Vagina (tissue), 2 donors: ENCODE data around the gene ADGRV1. TPM values are rescaled to one million over a fixed set of nuclear protein-coding genes. Genes with fewer than 3 reads are reported as not detected.

Source experiments
- DNase-seq, 2 donors: peaks; one replicate each; pipeline ENCODE4 v3.0.0-alpha.2; 2017; ENCODE audit errors: extremely low spot score in 2 of 2
- H3K27ac ChIP-seq: fragments of 200-600 bp; sonication (generic); one replicate; pipeline ENCODE4 v1.5.1; 2019
- H3K27me3 ChIP-seq: fragments of 200-600 bp; sonication (generic); one replicate; pipeline ENCODE4 v1.5.1; 2019
- H3K36me3 ChIP-seq, 2 donors: fragments of 200-600 bp; sonication (generic); one replicate each; pipeline ENCODE4 v1.5.1; 2017 to 2019
- H3K4me1 ChIP-seq: fragments of 200-600 bp; sonication (generic); one replicate; pipeline ENCODE4 v1.5.1; 2019
- H3K4me3 ChIP-seq, 2 donors: fragments of 200-600 bp; sonication (generic); 1 replicate in 1 of 2; 2 replicates in 1 of 2; pipeline ENCODE4 v1.5.1; 2016 to 2019
- H3K9me3 ChIP-seq: fragments of 200-600 bp; sonication (generic); one replicate; pipeline ENCODE4 v1.5.1; 2019
- POLR2A ChIP-seq, 2 donors: fragments of 450-650 bp; IDR thresholded peaks; one replicate each; pipeline ENCODE4 v1.6.1; 2017; ENCODE audit warnings: antibody characterized with exemption in 2 of 2, mild to moderate bottlenecking in 2 of 2, moderate library complexity in 2 of 2
- POLR2AphosphoS5 ChIP-seq, 2 donors: sonication (generic); formaldehyde crosslinking; IDR thresholded peaks; one replicate each; pipeline ENCODE4 v1.9.0; 2017; ENCODE audit warnings: antibody characterized with exemption in 2 of 2, mild to moderate bottlenecking in 2 of 2, low read depth in 1 of 2; ENCODE audit not compliant: insufficient read depth in 1 of 2
- intact Hi-C: fragments of 100-400 bp; cut with DNase I; formaldehyde crosslinking; loops from one replicate; pipeline ENCODE4 v1.15.1; 2023
- total RNA-seq: library from RNA; depleted of rRNA; stranded (reverse); fragments of >200 nt; gene quantifications from one replicate; pipeline ENCODE4 v1.2.3, GENCODE V29; 2016
- TF ChIP-seq, protein P1 (sequence below), 3 experiments: fragments of 450-650 bp in 2 of 3; fragments of 200-600 bp in 1 of 3; sonication (generic) in 1 of 3; IDR thresholded peaks; one replicate each; pipeline ENCODE4 v1.5.1; 2017 to 2019; ENCODE audit warnings: antibody characterized with exemption in 3 of 3, mild to moderate bottlenecking in 2 of 3, moderate library complexity in 2 of 3

The ADGRV1 gene
- total RNA-seq, 1 donor from 2014 or later: 10.6 TPM

DNA sequence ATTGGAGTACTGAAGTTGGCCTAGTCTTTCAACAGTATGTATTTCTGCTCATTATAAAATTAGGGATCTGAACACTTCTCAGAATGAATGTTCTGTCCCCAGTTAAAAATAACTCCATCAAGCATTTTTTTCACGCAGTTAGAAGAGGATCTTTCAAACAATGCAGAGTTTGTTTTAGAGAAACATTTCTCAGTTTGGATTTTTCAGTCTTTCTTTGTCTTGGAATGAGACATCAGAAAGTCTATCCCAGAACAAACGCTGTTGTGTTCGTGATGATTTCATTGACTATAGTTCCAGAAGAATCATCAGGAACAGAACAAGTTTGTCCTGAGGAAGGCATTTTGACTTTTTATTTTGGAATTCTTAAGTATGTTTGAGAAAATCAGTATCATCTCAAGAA is 605.8 kb downstream of the ADGRV1 start:
- H3K4me1 ChIP-seq: peaks cover 20% of the 10 kb centered on the region
- intact Hi-C loops: no loop called here

DNA sequence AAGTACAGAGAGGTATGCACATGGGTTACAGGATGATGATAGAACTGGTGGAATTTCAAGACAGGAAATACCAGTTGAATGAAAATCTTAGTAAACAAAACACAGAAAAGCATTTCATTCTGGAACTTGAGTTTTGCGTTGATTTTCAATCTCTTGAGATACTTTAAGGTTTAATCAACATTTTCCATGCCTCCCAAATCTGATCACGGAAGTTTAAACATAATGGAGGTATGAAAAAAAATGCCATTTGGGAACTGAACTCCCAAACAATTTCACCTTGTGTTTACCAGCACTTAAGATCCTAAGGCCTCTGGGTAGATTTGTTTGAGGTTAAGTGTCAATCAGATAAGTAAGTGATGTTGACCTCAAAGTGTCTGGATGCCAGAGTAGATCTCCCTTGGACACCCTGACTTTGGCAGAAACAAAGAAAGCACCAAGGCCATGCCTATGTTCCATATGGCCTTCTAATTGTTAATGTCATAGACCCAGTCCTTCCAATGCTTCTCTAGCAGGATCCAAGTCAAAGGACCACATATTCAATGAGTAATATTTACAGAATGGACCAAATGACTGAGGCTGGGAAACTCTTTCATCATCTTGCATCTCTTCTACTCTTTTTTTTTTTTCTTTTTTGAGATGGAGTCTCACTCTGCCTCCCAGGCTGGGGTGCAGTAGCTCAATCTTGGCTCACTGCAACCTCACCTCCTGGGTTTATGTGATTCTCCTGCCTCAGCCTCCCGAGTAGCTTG is 607.6 kb downstream of the ADGRV1 start:
- H3K4me1 ChIP-seq: peaks cover 20% of the 10 kb centered on the region
- TF ChIP-seq POLR2AphosphoS5 (IDR thresholded peaks at IDR 0.05; ENCODE audit: insufficient read depth in 1 of 2, low read depth in 1 of 2): no peak
- TF ChIP-seq, protein P1, sequence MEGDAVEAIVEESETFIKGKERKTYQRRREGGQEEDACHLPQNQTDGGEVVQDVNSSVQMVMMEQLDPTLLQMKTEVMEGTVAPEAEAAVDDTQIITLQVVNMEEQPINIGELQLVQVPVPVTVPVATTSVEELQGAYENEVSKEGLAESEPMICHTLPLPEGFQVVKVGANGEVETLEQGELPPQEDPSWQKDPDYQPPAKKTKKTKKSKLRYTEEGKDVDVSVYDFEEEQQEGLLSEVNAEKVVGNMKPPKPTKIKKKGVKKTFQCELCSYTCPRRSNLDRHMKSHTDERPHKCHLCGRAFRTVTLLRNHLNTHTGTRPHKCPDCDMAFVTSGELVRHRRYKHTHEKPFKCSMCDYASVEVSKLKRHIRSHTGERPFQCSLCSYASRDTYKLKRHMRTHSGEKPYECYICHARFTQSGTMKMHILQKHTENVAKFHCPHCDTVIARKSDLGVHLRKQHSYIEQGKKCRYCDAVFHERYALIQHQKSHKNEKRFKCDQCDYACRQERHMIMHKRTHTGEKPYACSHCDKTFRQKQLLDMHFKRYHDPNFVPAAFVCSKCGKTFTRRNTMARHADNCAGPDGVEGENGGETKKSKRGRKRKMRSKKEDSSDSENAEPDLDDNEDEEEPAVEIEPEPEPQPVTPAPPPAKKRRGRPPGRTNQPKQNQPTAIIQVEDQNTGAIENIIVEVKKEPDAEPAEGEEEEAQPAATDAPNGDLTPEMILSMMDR (IDR thresholded peaks at IDR 0.05): no peak
- no peak for TF ChIP-seq POLR2A (IDR thresholded peaks at IDR 0.05)
- H3K36me3 ChIP-seq: no peaks in the 10 kb centered on the region
- H3K4me3 ChIP-seq: no peak overlapping the region
- intact Hi-C loops: no loop called here
- no peak for DNase-seq
- no peak overlapping the region for H3K27ac ChIP-seq
- no peaks in the 10 kb centered on the region for H3K9me3 ChIP-seq
- no peaks in the 10 kb centered on the region for H3K27me3 ChIP-seq

More for the DNA sequence above, 605.8 kb downstream of the ADGRV1 start:
- no peak for DNase-seq
- TF ChIP-seq, protein P1 (IDR thresholded peaks at IDR 0.05): no peak
- TF ChIP-seq POLR2A (IDR thresholded peaks at IDR 0.05) (no peak), POLR2AphosphoS5 (IDR thresholded peaks at IDR 0.05; ENCODE audit: insufficient read depth in 1 of 2, low read depth in 1 of 2) (no peak)
- no peaks in the 10 kb centered on the region for H3K9me3 ChIP-seq
- no peak overlapping the region for H3K4me3 ChIP-seq
- H3K27me3 ChIP-seq: no peaks in the 10 kb centered on the region
- H3K36me3 ChIP-seq: no peaks in the 10 kb centered on the region
- H3K27ac ChIP-seq: no peak overlapping the region

DNA sequence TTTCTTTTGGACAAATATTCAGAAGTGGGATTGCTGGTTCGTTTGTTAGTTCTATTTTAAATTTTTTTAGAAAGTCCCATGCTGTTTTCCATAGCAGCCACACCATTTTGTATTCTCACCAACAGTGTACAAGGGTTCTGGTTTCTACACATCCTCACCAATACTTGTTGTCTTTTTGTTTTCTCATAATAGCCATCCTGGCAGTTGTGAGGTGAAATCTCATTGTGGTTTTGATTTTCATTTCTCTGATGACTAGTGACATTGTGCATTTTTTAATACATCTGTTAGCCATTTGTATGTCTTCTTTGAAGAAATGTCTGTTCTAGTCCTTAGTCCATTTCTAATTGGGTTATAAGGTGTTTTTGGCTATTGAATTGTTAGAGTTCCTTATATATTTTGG is 610.3 kb downstream of the ADGRV1 start:
- Histone ChIP-seq H3K36me3 (no peaks in the 10 kb centered on the region), H3K4me3 (no peak overlapping the region), H3K9me3 (no peaks in the 10 kb centered on the region), H3K4me1 (no peaks in the 10 kb centered on the region), H3K27me3 (no peaks in the 10 kb centered on the region), H3K27ac (no peak overlapping the region)
- intact Hi-C loops: no loop called here
- DNase-seq: no peak
- no peak for TF ChIP-seq POLR2AphosphoS5 (IDR thresholded peaks at IDR 0.05; ENCODE audit: insufficient read depth in 1 of 2, low read depth in 1 of 2)
- no peak for TF ChIP-seq POLR2A (IDR thresholded peaks at IDR 0.05)
- TF ChIP-seq, protein P1 (IDR thresholded peaks at IDR 0.05): no peak

DNA sequence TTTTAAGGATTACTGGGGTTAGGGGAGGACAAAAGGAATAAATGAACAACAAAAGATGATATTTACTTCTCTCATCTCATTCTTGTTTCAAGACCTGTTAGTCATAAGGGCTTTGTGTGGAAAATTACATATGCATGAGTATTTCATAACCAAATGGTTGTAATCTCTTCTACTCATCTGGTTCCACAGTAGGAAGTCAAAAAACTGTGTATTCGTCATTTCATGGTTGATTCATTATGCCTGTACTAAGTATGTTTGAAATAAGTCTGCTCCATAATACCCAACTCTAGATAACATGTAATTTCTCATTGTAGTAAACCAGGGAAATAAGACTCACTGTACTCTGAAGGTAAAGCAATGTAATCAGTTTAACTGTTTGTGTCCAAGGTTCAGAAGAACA is 611.7 kb downstream of the ADGRV1 start:
- Histone ChIP-seq H3K9me3 (no peaks in the 10 kb centered on the region), H3K4me3 (no peak overlapping the region), H3K27ac (no peak overlapping the region), H3K36me3 (no peaks in the 10 kb centered on the region), H3K27me3 (no peaks in the 10 kb centered on the region), H3K4me1 (no peaks in the 10 kb centered on the region)
- TF ChIP-seq, protein P1 (IDR thresholded peaks at IDR 0.05): no peak
- no peak for TF ChIP-seq POLR2A (IDR thresholded peaks at IDR 0.05)
- peak in 1 of 2 donors; percentile 74 for TF ChIP-seq POLR2AphosphoS5 (IDR thresholded peaks at IDR 0.05; ENCODE audit: insufficient read depth in 1 of 2, low read depth in 1 of 2)
- intact Hi-C loops: no loop called here
- DNase-seq: no peak

DNA sequence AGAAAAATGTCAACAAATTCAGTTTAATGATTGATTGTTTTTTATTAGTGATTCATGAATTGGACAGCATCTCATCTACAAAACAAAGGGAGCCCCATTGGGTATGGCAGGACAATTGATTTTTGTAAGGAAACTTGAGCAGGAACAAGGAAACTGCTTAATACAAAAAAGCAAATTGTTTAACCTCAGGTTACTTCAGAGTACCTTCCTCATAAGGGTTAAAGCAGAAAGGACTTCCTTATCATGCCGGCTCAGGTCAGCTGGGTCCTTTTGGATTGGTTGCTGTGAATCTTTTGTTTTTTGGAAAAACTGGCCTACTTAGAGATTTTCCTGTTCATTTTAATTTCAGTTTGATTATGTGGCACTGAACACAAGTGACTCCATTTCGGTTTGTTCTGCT is 612.7 kb downstream of the ADGRV1 start:
- H3K4me3 ChIP-seq: no peak overlapping the region
- no peaks in the 10 kb centered on the region for H3K27me3 ChIP-seq
- no peaks in the 10 kb centered on the region for H3K9me3 ChIP-seq
- H3K27ac ChIP-seq: no peak overlapping the region
- no peaks in the 10 kb centered on the region for H3K4me1 ChIP-seq
- TF ChIP-seq POLR2A (IDR thresholded peaks at IDR 0.05): no peak
- TF ChIP-seq POLR2AphosphoS5 (IDR thresholded peaks at IDR 0.05; ENCODE audit: insufficient read depth in 1 of 2, low read depth in 1 of 2): no peak
- TF ChIP-seq, protein P1 (IDR thresholded peaks at IDR 0.05): no peak
- intact Hi-C loops: no loop called here
- DNase-seq: no peak
- no peaks in the 10 kb centered on the region for H3K36me3 ChIP-seq
